ENCODE measurements around the gene TRERF1.

The TRERF1 gene

DNA sequence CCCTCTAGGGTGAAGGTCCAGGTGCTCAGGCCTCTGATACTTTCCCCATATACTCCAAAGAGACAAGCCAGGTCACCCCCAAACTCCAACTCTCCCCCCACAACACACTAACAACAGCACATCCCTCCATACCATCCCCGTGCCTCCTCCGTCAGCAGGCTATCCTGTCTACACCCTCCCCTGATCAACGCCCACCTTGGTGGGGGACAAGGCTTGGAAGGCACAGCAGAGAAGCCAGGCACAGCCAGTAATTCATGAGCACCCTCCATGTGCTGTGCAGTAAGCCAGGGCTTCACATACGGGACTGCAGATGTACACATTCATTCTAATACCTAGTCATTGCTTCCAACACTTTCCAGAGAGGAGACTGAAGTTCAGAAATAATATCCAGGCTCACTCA, 57.6 kb downstream of the TRERF1 start:
- DNase-seq: no peak

DNA sequence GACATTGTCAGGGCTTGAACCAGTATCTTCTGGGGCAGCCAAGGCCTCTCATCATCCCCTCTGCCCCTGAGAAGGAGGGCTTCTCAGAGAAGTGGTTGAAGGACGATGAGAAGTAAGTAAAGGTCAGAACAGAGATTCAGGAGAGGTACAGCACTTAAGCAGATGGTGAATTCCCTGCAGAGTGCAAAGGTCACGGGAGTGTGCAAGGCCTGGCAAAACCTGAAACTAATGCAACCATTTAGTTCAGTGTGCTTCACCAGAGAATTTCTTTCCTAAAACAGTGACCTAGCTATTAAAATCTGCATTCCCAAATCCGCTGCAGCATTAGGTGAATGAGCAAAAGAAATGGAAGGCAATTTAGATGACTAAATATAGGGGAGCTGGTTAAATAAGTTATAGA, 58.4 kb downstream of the TRERF1 start:
- no peak for DNase-seq

DNA sequence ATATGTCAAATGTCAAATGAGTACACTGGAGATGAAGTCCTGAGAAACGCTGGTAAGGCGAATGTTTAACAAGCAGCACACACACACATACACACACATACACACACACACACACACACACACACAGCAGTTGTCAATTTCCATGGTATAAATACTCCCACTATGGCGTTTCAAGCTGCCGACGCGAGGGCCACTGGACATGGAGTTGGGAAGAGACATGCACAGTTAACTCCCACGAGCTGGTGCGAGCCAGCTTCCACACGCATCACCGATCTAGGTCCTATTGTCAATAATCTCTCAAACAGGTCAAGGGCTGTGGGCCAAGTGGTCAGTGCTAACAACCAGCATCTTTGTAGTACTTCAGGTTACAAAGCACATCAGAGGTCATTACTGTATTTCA, 58.9 kb downstream of the TRERF1 start:
- no peak for DNase-seq

DNA sequence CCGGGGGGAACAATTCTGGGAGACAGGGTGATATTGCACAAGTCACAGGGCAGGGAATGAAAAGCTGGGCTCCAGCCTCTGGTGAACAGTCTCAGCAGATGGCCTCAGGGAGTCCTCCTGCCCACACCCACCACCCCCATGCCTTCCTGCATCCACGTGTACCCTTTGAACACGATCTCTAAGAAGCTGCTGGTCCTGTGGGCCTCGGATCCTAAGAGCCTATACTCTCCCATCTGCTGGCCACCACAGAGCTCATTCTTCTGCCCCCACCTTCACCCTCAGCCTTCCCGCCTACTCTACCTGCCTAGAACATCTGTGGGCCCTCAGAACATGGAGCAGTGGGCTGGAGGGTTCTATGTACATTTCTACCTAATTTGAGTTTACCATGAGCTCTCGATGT, 60.3 kb downstream of the TRERF1 start:
- no peak for DNase-seq

DNA sequence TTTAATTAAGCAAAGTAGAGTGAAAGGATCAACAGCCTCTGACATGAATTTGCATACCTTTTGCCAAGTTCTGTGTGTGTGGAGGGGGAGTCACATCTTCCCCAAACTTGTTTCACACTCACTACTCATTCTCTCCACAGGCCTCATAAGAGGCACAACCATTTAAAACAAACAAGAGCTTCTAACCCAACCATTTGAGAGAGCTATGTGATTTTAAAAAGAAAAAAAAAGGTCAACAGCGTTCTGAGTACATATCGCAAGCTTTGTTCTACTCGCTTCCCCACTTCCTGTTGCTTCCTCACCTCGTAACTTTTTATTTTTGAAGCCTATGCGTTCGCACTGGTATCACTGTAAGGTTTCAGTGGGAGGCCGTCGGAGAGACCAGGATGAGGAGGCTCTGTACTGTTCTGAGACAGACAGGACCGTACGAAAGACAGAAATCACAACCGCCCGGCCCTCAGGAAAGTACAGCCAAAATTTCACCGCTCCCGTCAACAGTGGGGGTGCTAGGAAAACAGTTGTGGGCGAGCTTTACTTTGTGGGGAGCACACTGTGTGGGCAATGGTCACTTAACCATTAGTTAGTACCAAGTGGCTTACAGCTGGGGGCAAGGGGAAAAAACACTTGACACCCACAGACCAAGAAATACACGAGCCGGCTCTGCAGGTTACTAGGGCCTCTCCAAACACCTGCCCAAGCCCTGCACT, 61.3 kb downstream of the TRERF1 start:
- DNase-seq: no peak

DNA sequence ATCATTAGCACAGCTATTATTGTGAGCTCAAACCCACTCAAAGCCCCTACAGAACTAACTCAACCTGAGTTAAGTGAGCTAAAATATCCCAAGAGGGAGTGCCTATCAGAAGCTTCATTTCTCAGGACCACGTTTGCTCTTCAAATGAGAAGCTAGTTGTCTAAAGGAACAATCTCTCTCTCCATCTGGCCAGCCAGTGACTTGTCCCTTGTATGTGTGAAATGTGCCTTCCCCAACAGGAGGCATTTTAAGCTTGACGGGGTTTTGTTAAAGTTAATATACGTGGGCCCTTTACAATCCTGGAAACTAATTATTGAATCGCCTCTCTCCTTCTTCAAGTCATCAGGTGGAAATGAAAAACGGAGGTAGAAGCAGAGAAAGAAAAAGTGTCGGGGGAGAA, 62.0 kb downstream of the TRERF1 start:
- no peak for DNase-seq

DNA sequence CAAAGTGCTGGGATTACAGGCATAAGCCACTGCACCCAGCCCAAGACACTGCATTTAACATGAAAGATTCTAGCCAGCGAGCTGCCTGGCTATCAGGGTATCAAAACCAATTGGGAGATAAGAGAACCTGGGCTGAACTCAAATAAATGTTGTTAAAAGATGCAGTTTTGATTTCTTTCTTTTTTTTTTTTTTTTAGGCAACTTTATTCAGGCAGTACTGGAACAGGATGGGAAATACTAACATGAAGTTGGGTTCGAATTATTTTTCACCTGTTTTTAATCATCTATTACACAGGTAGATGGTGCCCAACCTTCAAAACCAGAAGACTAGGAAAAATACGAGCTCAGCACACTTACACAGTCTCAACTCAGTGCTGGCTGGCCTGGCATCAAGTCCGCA, 63.7 kb downstream of the TRERF1 start:
- DNase-seq: no peak

DNA sequence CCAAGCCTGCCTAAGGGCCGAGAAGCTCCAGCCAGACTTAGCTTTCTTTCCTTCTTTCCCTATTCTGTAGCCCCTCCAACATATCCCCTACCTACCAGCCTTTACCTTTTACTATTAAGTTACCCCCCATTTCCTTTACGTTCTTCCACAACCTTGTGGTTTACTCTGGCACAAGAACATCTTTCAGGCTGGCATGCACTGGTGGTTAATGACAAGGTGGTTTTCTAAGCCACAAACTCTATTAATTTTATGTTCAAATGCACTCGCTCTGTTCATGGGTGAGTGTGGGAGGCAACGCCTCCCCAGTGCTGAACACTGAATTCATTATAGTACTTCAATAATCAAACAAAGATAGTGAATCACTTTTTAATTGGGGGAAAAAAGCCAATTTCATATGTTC, 64.4 kb downstream of the TRERF1 start:
- DNase-seq: no peak

DNA sequence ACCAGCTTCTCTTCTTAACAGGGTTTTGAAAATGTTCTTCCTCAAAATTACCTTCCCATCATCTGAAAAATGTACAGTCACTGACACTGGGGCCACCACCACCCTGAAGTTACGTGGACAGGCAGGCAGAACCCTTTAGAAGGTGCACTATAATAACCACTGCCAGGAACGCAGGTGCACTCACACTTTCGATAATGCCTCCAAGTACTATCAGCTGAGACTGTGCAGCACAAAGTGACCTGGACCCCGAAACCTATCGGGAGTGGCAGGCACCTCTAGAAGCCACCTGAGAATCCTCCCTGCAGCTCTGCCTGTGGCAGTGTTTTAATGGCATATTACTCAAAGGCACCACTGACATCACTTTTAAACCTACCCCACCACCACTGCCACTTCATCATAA, 66.4 kb downstream of the TRERF1 start:
- DNase-seq: no peak

DNA sequence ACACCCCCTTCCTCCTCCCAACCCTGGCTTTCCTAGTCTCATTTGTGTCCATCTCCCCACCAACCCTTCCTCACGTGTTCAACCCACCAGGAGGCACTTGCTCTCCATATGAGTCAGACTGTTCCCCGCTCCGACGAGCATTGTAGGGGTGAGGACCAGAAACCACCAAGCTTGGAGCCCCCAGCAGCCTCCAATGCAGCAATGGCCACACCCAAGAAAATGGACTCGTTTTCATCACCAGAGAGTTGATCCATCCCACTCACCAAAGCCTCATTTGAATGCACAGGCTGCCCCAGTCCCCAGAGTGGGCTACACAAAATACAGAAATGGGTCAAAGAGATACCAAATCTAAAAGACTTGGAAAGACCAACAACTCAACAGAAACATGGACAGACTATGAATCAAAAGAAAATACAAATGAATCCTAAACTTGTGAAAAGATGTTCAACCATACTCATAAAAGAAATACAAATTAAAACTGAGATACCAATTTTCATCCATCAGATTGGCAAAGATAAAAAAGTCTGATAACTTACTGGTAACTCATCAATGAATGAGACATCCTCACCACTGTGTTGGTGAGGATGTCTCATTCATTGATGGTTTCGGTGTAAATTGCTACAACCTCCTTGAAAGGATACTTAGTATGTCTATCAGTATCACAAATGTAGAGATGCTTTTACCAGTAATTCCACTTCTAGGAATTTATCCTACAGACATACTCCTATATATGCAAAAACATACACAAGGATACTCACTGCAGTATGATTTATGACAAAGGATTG, 68.1 kb downstream of the TRERF1 start:
- DNase-seq: no peak

DNA sequence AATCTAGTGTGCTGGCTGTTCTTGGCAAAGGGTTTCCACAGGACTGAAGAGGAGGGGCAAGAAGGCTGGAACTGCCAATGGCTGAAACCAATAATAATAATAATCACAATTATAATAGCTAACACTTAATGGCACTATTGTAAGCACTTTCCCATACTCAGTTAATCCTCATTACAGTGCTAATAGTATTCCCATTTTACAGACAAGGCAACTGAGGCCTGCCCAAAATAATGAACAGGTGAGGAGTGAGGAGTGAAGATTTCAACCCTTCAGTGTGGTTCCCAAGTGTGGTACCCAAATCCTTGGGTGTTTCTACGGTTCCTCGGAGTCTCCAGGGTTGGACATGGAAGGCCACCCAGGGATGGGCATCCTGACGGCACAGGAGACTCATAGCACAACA, 69.9 kb downstream of the TRERF1 start:
- no peak for DNase-seq

DNA sequence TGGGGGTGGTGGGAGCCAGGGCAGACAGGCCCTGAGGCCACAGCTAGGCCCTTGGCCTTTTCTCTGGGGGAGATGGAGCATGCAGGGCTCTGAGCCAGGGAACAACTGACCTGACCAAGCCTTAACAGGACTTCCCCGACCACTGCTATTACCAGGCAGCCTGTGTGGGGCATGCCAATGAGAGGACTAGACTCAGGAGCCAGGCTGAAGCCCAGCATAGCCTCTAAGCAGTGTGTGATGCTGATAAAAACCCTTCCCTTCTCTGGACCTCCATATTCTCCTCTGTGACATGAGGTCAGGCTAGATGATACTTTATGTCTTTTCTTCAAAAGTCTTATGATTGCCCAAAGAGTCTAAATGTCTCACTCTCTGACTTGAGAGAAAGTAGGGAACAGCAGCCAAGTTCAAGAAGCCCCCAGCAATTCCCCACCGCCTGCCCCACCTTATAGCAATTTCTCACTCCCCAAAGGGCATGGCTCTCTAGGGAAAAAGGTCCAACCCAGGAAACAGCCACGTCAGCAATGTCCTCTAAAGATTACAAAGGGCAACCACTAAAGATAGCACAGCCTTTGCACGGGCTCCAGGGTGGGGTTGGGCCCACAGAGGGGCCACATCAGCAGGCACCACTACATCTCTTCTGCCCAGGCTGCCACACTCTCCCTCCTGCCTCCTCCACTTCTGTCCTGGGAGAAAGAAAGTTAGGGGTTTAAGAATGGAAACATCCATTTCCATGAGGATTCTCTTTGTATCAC, 71.3 kb downstream of the TRERF1 start:
- DNase-seq: no peak

DNA sequence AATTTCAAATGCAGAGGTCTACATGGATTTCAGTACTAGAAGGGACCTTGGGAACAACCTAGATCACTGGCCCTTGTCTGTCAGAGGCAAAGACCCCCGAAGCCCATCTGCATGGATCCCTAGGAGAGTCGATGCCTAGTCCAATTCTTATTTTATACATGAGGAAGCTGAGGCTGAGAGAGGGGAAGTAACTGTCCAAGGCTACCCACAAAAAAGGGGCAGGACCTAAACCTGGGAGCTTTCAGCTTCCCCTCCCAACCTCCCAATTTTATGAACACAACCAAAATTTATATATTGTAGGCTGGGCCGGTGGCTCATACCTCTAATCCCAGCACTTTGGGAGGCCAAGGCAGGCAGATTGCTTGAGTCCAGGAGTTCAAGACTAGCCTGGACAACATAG, 73.2 kb downstream of the TRERF1 start:
- no peak for DNase-seq

DNA sequence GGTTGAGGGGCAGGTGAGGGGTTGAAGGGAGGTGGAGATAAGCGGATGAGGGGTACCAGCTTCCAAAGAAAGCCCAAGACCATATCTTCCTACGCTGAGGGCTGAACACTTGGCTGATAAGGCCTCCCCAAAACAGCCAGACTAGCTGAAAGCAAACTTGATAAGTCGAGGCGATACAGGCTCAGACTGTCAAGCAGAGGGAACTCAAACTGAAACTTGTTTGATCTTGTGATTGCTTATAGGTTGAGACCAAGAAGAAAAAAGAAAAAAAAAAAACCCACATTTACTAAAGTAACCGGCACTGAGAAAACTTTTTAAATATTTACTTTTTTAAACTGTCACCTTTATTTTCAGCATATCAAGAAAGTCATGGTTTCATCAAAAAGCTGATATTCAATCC, 73.6 kb downstream of the TRERF1 start:
- DNase-seq: no peak

DNA sequence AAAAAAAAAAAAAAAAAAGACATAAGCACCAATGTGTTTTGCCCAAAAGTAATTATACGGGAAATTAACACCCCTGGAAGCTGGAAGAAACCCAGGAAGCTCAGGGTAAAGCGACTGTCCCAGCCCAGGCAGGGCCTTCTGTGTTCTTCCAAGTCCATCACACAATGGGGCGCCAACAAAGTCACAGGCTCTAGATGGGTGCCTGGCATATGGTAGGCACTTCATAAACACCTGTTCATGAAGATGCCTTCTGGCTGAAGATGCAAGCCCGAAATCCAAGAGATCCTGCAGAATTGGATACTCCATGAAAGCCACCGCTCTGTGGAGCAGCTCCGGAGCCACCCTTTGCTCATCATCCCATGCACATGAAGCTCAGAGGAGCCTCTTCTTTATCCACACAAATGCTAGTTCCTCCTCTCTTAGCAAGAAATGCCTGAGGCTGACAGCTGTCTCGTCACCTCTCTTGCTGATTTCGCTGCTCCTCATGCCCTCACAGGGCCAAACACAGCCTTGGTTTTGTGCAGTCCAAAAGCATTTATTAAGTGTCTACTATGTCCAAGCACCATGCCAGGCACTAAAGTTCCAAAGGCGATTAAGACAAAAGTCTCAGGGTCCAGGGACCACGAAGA, 76.6 kb downstream of the TRERF1 start:
- no peak for DNase-seq

DNA sequence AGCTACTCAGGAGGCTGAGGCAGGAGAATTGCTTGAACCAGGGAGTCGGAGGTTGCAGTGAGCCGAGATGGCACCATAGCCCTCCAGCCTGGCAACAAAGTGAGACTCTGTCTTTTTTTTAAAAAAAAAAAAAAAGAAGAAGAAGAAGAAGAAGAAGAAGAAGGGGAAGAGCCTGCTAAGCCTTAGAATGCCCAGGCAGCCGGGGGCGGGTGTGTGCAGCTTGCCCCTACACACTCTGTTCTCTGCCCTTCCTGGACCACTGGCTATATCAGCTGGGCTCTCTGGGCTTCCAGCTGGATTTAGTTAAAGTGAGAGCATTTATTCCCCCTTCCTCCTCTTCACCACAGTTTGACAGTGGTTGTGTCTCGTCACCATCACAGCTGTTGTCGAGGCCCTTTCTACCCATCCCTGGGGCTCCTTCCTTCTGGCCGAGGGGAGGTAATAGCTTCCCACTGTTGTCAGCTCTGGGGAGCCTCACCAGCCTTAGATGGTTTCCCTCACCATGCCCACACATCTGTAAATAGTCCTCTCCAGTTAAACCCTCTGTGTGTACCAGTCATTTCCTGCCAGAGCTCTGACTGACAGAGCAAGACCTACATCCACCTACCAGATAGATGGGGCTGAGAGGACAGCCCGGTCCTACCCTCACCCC, 77.6 kb downstream of the TRERF1 start:
- DNase-seq: no peak

DNA sequence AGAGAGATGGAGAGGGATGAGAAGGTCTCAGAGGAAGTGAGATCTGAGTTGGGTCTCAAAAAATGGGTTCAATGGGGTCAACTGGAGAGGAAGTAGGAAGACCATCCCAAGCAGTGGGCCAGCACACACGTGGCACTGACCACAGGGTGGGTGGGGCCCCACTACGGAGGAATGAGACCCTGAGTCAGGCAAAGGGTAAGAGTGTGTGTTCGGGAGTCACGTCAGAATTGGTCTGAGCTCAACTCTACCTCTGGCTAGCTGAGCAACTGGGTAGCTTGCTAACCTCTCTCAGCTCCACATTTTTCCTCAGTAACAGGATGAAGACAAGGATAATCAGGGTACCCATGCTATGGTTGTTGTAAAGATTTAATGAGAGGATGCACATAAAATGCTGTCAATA, 79.0 kb downstream of the TRERF1 start:
- DNase-seq: no peak

DNA sequence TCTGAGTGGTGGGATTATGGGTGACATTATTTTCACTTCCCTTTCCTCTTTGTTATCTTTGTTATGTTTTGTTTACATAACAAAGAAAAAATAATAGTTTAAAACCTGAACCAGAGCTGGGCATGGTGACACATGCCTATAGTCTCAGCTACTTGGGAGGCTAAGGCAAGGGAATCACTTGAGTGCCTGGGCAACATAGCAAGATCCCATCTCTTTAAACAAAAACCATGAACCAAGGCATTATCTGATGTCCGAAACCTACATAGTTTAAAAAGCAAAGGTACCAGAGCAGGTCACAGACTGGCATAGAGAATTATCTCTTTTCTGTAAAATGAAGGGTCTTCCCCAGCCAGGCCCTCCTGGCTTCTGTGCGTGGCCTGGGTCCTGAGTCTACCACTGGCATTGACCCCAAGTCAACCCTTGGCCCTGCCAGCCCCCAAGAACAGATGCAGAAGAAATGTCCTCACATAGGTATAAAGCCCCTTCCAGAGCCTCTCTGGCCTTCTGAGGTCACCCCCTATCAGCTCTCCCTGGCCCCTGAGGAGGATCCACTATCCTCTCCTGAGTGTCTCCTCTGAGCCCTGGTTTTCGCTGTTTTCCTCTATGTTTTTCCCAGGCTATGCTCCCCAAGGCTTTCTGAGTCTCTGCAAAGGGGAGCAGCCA, 81.3 kb downstream of the TRERF1 start:
- DNase-seq: no peak

DNA sequence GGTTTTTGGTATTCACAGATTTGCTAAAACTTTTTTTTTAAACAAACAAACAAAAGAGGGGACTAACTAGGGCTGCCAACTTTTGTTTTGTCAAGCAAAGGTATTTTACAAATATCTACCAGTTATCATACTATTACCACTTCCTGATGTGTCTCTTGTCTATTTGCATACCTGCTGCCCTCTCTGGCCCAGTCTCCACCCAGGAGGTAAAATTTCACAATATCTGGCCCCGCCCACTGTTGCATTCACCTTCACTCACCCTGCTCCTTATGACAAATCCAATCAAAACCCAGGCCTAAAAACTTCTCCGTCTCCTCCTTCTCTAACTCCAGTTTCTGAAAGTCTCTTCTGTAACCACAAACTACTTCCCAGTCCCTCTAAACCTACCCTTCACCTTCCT, 82.2 kb downstream of the TRERF1 start:
- no peak for DNase-seq

DNA sequence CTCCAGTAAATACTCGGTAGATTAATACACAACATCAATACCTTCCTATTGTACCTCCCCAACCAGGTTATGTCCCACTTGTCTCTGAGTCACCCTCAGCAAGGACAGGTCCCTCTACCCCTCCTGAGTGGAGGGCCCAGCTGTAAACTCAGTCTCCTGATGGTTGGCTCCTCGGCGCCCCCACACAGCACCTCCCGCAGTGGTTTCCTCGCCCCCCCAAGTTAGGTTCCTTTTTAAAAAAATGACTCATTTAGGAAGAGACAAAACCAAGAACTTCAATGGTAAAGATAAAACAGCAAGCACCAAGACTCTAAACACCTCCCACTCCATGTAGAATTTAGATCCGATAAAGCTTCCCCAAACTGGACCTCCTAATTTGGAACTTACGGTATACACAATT, 83.5 kb downstream of the TRERF1 start:
- no peak for DNase-seq

DNA sequence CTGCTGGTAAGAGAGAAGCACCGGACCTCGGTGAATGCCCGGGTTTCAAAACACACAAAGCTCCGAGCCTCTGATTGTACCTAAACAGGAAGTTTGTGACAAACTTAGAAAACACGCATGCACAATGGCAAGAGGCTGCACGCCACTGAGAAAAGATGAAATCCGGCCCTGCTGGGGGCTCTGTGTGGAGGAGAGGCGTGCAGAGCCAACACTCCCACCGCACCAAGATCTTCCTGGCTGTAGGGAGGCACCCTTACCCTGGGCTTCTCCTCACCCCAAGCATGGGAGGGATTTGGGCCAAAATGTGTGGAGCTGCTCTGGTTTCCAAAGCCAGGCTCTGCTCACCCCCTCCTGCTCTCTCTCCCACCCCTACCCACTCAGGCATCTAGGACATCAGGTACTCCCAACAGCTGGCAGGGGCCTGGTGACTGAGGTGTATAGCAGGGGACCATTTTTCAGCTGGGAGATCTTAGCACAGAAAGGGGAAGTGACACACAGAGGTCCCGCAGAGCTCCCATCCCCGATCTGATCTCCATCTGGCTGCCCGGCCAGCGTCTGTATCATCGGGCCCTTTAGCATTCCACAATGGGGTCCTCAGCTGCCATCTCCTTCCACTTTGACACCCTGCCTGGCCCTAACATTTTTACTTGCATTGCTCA, 84.2 kb downstream of the TRERF1 start:
- DNase-seq: no peak

DNA sequence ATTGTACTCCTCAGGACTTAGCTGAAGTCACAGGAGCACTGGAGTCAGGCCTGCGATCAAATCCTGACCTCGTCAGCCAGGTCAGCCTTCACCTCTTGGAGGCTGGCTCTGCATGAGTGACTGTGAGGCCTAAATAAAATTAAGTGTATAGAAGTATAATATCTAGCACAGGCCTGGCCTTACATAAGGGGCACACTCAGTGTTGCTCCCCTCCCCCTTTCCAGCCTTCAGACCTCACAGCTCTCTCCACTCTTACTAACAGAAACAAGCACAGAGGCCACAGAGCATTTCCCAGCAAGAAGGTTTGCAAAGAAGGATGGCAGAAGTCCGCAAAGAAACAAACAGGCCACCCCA, 84.8 kb downstream of the TRERF1 start:
- DNase-seq: no peak
